ENCODE measurements around the gene PGAM1.
"Not testable (repeated sequence)": the region's sequence is repeated elsewhere in the genome, so short reads cannot be mapped to it uniquely, and the experiment has no call there.

Gene PGAM1

GRCh38 chr10:97465982-97466381, 40.0 kb downstream of the PGAM1 start:
- Histone ChIP-seq H3K36me3 (replicated peaks; ENCODE audit: insufficient read depth, low read length) (0 out of 2 replicates have a peak, but pooled peaks cover 19% of the 10 kb centered on the region), H3K9me3 (replicated peaks; ENCODE audit: insufficient read depth, low read length) (no peaks in the 10 kb centered on the region), H3F3A (ENCODE audit: insufficient read depth, low read length) (peaks cover 41% of the 10 kb centered on the region), H3K4me2 (ENCODE audit: low read depth, low read length) (no peak overlapping the region), H3K79me2 (ENCODE audit: low read length) (0 out of 2 replicates have a peak, but pooled peaks cover 7% of the 10 kb centered on the region), H3K4me1 (ENCODE audit: low read length) (peaks cover 38% of the 10 kb centered on the region), H3K4me3 (ENCODE audit: low read length) (no peak overlapping the region), H3K9me2 (replicated peaks; ENCODE audit: insufficient read depth, low read length) (no peaks in the 10 kb centered on the region), H2AFZ (ENCODE audit: low read length) (no peak overlapping the region), H3K27me3 (replicated peaks; ENCODE audit: insufficient read depth, low read length) (no peaks in the 10 kb centered on the region), H3K9ac (ENCODE audit: low read length) (no peak overlapping the region), H3K27ac (ENCODE audit: low read length) (no peak overlapping the region), H4K20me1 (ENCODE audit: insufficient read depth, low read length) (no peaks in the 10 kb centered on the region; the same call in 1 of the 2 replicates)
- TF ChIP-seq EZH2 (optimal IDR thresholded peaks at IDR 0.05; ENCODE audit: low read depth, low read length) (no peak), CTCF (IDR thresholded peaks at IDR 0.05; ENCODE audit: low read length) (no peak), EZH2phosphoT487 (IDR thresholded peaks at IDR 0.05; ENCODE audit: low read length) (no peak)
- no peak for DNase-seq

GRCh38 chr10:97466755-97467154, 40.8 kb downstream of the PGAM1 start:
- H3K27me3 ChIP-seq (replicated peaks; ENCODE audit: insufficient read depth, low read length): no peaks in the 10 kb centered on the region
- 0 out of 2 replicates have a peak, but pooled peaks cover 17% of the 10 kb centered on the region for H3K36me3 ChIP-seq (replicated peaks; ENCODE audit: insufficient read depth, low read length)
- no peak overlapping the region for H3K27ac ChIP-seq (ENCODE audit: low read length)
- DNase-seq: no peak
- H3K79me2 ChIP-seq (ENCODE audit: low read length): 0 out of 2 replicates have a peak, but pooled peaks cover 7% of the 10 kb centered on the region
- peaks cover 38% of the 10 kb centered on the region for H3K4me1 ChIP-seq (ENCODE audit: low read length)
- no peak overlapping the region for H3K9ac ChIP-seq (ENCODE audit: low read length)
- H3K4me2 ChIP-seq (ENCODE audit: low read depth, low read length): no peak overlapping the region
- H3K4me3 ChIP-seq (ENCODE audit: low read length): no peak overlapping the region
- H2AFZ ChIP-seq (ENCODE audit: low read length): no peak overlapping the region
- H3K9me3 ChIP-seq (replicated peaks; ENCODE audit: insufficient read depth, low read length): no peaks in the 10 kb centered on the region
- H4K20me1 ChIP-seq (ENCODE audit: insufficient read depth, low read length): no peaks in the 10 kb centered on the region; the same call in 1 of the 2 replicates
- no peaks in the 10 kb centered on the region for H3K9me2 ChIP-seq (replicated peaks; ENCODE audit: insufficient read depth, low read length)
- TF ChIP-seq EZH2 (optimal IDR thresholded peaks at IDR 0.05; ENCODE audit: low read depth, low read length): no peak
- no peak for TF ChIP-seq CTCF (IDR thresholded peaks at IDR 0.05; ENCODE audit: low read length)
- TF ChIP-seq EZH2phosphoT487 (IDR thresholded peaks at IDR 0.05; ENCODE audit: low read length): no peak
- H3F3A ChIP-seq (ENCODE audit: insufficient read depth, low read length): peaks cover 41% of the 10 kb centered on the region

GRCh38 chr10:97468162-97468561, 42.2 kb downstream of the PGAM1 start:
- no peak overlapping the region for H3K9ac ChIP-seq (ENCODE audit: low read length)
- TF ChIP-seq CTCF (IDR thresholded peaks at IDR 0.05; ENCODE audit: low read length) (no peak), EZH2phosphoT487 (IDR thresholded peaks at IDR 0.05; ENCODE audit: low read length) (no peak), EZH2 (optimal IDR thresholded peaks at IDR 0.05; ENCODE audit: low read depth, low read length) (no peak)
- 0 out of 2 replicates have a peak, but pooled peaks cover 7% of the 10 kb centered on the region for H3K79me2 ChIP-seq (ENCODE audit: low read length)
- H3K9me2 ChIP-seq (replicated peaks; ENCODE audit: insufficient read depth, low read length): no peaks in the 10 kb centered on the region
- DNase-seq: peak; percentile 96
- H3K36me3 ChIP-seq (replicated peaks; ENCODE audit: insufficient read depth, low read length): 0 out of 2 replicates have a peak, but pooled peaks cover 13% of the 10 kb centered on the region
- no peak overlapping the region for H3K4me3 ChIP-seq (ENCODE audit: low read length)
- peaks cover 38% of the 10 kb centered on the region for H3K4me1 ChIP-seq (ENCODE audit: low read length)
- no peaks in the 10 kb centered on the region for H3K27me3 ChIP-seq (replicated peaks; ENCODE audit: insufficient read depth, low read length)
- H3K4me2 ChIP-seq (ENCODE audit: low read depth, low read length): no peak overlapping the region
- peak overlapping the region; percentile 75; the same call in 1 of the 2 replicates for H3K27ac ChIP-seq (ENCODE audit: low read length)
- H2AFZ ChIP-seq (ENCODE audit: low read length): no peak overlapping the region
- H4K20me1 ChIP-seq (ENCODE audit: insufficient read depth, low read length): no peaks in the 10 kb centered on the region; the same call in 1 of the 2 replicates
- H3F3A ChIP-seq (ENCODE audit: insufficient read depth, low read length): peaks cover 41% of the 10 kb centered on the region
- H3K9me3 ChIP-seq (replicated peaks; ENCODE audit: insufficient read depth, low read length): no peaks in the 10 kb centered on the region

GRCh38 chr10:97468781-97469180, 42.8 kb downstream of the PGAM1 start:
- Histone ChIP-seq H3K4me1 (ENCODE audit: low read length) (peaks cover 36% of the 10 kb centered on the region), H3K27ac (ENCODE audit: low read length) (peak overlapping the region; percentile 75; the same call in 1 of the 2 replicates), H3F3A (ENCODE audit: insufficient read depth, low read length) (peaks cover 36% of the 10 kb centered on the region), H3K36me3 (replicated peaks; ENCODE audit: insufficient read depth, low read length) (0 out of 2 replicates have a peak, but pooled peaks cover 13% of the 10 kb centered on the region)
- not testable (repeated sequence) for H3K4me3 ChIP-seq (ENCODE audit: low read length); H3K9me3 ChIP-seq (replicated peaks; ENCODE audit: insufficient read depth, low read length); H4K20me1 ChIP-seq (ENCODE audit: insufficient read depth, low read length); DNase-seq; H3K9me2 ChIP-seq (replicated peaks; ENCODE audit: insufficient read depth, low read length); H3K4me2 ChIP-seq (ENCODE audit: low read depth, low read length); H3K9ac ChIP-seq (ENCODE audit: low read length); H3K27me3 ChIP-seq (replicated peaks; ENCODE audit: insufficient read depth, low read length); H2AFZ ChIP-seq (ENCODE audit: low read length); H3K79me2 ChIP-seq (ENCODE audit: low read length)
